NB4 (cell line): ENCODE data around the gene ABLIM2.

Source experiments
- DNase-seq: peaks from one replicate; pipeline ENCODE4 v3.0.0; 2010; ENCODE audit warnings: low read depth
- H3K4me3 ChIP-seq: one replicate; pipeline ENCODE4 v1.5.1; 2011; ENCODE audit warnings: mild to moderate bottlenecking, low read depth, low read length, moderate library complexity
- CTCF ChIP-seq: IDR thresholded peaks from one replicate; pipeline ENCODE4 v1.5.1; 2012; ENCODE audit warnings: low read depth, low read length
- MAX ChIP-seq: IDR thresholded peaks from 2 replicates; pipeline ENCODE4 v1.6.1; 2011; ENCODE audit warnings: low read depth, low read length
- MYC ChIP-seq: IDR thresholded peaks from 2 replicates; pipeline ENCODE4 v1.6.1; 2011; ENCODE audit warnings: low read depth, low read length
- POLR2A ChIP-seq: IDR thresholded peaks from 2 replicates; pipeline ENCODE4 v1.6.1; 2011; ENCODE audit warnings: mild to moderate bottlenecking; ENCODE audit not compliant: insufficient read length; ENCODE audit errors: extremely low read depth

The ABLIM2 gene

DNA sequence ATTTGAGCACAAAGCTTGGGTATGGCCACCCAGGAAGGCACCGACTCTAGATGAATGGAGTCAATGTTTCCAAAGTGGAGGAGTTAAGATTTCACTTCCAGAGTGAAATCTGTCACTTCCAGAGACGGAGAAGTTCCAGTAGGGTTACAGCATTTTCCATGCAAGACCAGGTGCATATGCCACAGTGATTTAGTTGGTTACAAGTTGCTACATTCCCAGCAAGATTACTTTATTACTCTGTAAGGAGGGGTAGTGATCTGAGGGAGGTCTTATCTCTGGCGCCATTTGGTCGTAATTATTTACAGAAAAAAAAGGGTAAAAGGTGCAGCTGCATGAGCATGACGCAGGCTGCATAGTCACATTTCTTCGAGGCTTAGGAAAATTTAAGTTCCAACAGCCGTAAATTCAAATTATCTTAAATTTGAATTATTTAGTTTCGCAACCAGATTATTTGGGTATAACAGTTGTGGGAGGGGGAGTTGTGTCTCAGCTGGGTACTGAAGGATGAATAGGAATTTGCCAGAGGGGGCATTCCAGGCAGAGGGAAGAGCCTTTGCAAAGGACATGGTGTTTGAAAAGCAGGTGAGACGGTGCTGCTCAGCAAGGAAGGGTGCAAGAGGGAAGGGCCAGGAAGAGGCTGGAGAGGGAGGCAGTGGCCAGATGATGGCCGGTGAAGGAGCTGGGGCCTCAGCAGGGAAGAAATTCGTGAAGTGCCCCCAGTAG is 201.5 kb downstream of the ABLIM2 start:
- no peak for DNase-seq
- no peak overlapping the region for H3K4me3 ChIP-seq
- no peak for TF ChIP-seq CTCF
- TF ChIP-seq MAX = no peak
- no peak for TF ChIP-seq POLR2A
- TF ChIP-seq MYC = no peak

- no peak overlapping the region for H3K4me3 ChIP-seq
- TF ChIP-seq POLR2A (no peak), CTCF (no peak), MAX (no peak), MYC (no peak)
- no peak for DNase-seq
Measured at GRCh38 chr4:7956270-7956808, 202.3 kb downstream of the ABLIM2 start.

DNA sequence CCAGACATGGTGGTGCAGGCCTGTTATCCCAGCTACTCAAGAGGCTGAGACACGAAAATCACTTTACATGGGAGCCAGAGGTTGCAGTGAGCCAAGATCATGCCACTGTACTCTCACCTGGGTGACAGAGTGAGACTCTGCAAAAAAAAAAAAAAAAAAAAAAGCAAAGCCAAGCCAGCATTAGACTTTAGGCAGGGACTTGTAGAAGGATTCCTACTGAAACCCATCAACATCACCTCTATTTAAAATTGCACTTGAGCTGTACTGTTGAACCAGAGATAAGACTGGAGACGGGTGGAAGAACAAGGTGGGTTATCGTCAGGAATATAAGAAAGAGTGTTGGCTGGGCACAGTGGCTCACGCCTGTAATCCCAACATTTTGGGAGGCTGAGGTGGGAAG is 203.2 kb downstream of the ABLIM2 start:
- H3K4me3 ChIP-seq = no peak overlapping the region
- no peak for DNase-seq
- TF ChIP-seq CTCF = no peak

DNA sequence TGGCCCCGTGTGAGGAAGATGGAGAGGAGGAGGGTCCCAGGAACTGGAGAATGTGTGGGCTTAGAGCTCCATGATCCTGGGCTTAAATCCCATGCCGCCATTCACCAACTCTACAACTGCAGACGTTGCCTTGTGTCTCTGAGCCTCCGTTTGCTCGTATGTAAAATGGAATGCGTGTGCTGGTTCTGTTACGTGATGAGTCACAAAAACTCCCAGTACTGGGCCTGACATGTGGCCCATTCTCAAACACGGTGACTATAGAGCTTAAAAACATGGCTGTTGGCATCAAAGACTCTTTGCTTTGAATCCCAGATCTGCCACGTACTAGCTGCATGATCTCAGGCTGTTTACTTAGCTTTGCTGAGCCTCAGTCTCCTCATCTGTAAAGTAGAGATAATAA is 206.0 kb downstream of the ABLIM2 start:
- TF ChIP-seq MYC (no peak), POLR2A (no peak), CTCF (no peak)
- no peak overlapping the region for H3K4me3 ChIP-seq
- DNase-seq = no peak

- no peak for DNase-seq
- no peak for TF ChIP-seq POLR2A
- H3K4me3 ChIP-seq = no peak overlapping the region
Measured at GRCh38 chr4:7950301-7951092, 208.1 kb downstream of the ABLIM2 start.

DNA sequence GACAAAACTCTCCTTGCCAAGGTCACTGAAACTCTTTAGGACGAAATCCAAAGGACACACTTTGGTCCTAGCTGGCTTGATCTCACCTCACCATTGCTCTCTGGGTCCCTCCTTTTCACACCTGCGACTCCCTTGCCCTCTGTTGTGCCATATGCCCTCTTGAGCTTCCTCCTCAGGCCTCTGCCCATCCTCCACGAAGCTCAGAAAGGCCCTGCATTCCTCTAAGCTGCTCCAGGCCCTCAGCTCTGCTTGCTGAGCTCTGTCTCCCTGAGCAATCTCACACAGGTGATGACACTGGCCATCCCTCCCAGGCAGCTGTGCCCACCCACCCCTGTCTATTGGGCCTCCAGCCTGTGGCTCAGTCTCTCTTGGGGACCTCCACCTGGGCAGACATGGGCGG is 208.9 kb downstream of the ABLIM2 start:
- no peak for TF ChIP-seq MYC
- TF ChIP-seq MAX = no peak
- no peak for TF ChIP-seq CTCF
- TF ChIP-seq POLR2A = no peak
- no peak overlapping the region for H3K4me3 ChIP-seq
- no peak for DNase-seq
